HG02610 (cell line): ENCODE measurements around the gene CMPK1.
"Not testable (repeated sequence)": the region's sequence is repeated elsewhere in the genome, so short reads cannot be mapped to it uniquely, and the experiment has no call there.

Experiments
- ATAC-seq: cut with Tn5 transposase; IDR thresholded peaks from one replicate; pipeline ENCODE4 v1.9.1; 2021; ENCODE audit warnings: mild to moderate bottlenecking, moderate library complexity; ENCODE audit not compliant: unreplicated experiment

The CMPK1 gene

GRCh38 chr1:47337350-47337749 is 3.8 kb downstream of the CMPK1 start:
- ATAC-seq = no peak

GRCh38 chr1:47338249-47339077 is 4.9 kb downstream of the CMPK1 start:
- ATAC-seq = no peak

- no peak for ATAC-seq
Measured at GRCh38 chr1:47340227-47340626, 6.6 kb downstream of the CMPK1 start.

- not testable (repeated sequence) for ATAC-seq
Measured at GRCh38 chr1:47346979-47347378, 13.4 kb downstream of the CMPK1 start.

GRCh38 chr1:47347735-47348134 is 14.1 kb downstream of the CMPK1 start:
- no peak for ATAC-seq

- no peak for ATAC-seq
Measured at GRCh38 chr1:47348246-47348645, 14.7 kb downstream of the CMPK1 start.

- ATAC-seq = peak; percentile 98
Measured at GRCh38 chr1:47351305-47351704, 17.7 kb downstream of the CMPK1 start.

GRCh38 chr1:47361380-47361779 is 27.8 kb downstream of the CMPK1 start:
- no peak for ATAC-seq

GRCh38 chr1:47362828-47363227 is 29.2 kb downstream of the CMPK1 start:
- ATAC-seq = no peak

- no peak for ATAC-seq
Measured at GRCh38 chr1:47367651-47368050, 34.1 kb downstream of the CMPK1 start.

GRCh38 chr1:47371016-47371517 is 37.5 kb downstream of the CMPK1 start:
- ATAC-seq = no peak

GRCh38 chr1:47374501-47374900 is 40.9 kb downstream of the CMPK1 start:
- ATAC-seq = no peak

GRCh38 chr1:47378147-47378546 is 44.6 kb downstream of the CMPK1 start:
- ATAC-seq = no peak

GRCh38 chr1:47380699-47381098 is 47.1 kb downstream of the CMPK1 start:
- ATAC-seq = no peak

GRCh38 chr1:47382399-47382983 is 48.9 kb downstream of the CMPK1 start:
- no peak for ATAC-seq

GRCh38 chr1:47384083-47384482 is 50.5 kb downstream of the CMPK1 start:
- ATAC-seq = no peak

GRCh38 chr1:47385020-47385419 is 51.4 kb downstream of the CMPK1 start:
- no peak for ATAC-seq

- no peak for ATAC-seq
Measured at GRCh38 chr1:47386268-47386667, 52.7 kb downstream of the CMPK1 start.

- no peak for ATAC-seq
Measured at GRCh38 chr1:47388030-47388890, 54.7 kb downstream of the CMPK1 start.

GRCh38 chr1:47388891-47389238 is 55.3 kb downstream of the CMPK1 start:
- peak; percentile 63 for ATAC-seq

- ATAC-seq = no peak
Measured at GRCh38 chr1:47389731-47390130, 56.1 kb downstream of the CMPK1 start.
